WERI-Rb-1 (cell line): ENCODE results near the gene SPOCK1.

Experiments
- DNase-seq: peaks from one replicate; pipeline ENCODE4 v3.0.0-alpha.2; 2020
- H3K27ac ChIP-seq: fragments of 250-450 bp; sonication (Bioruptor Pico); 2 replicates; pipeline ENCODE4 v1.5.1; 2020; ENCODE audit warnings: mild to moderate bottlenecking, moderate library complexity
- H3K27me3 ChIP-seq: fragments of 250-450 bp; sonication (Bioruptor Pico); 2 replicates; pipeline ENCODE4 v1.5.1; 2021; ENCODE audit warnings: mild to moderate bottlenecking, low read depth, moderate library complexity; ENCODE audit not compliant: insufficient read depth, severe bottlenecking
- H3K36me3 ChIP-seq: fragments of 250-450 bp; sonication (Bioruptor Pico); 2 replicates; pipeline ENCODE4 v1.5.1; 2020; ENCODE audit warnings: mild to moderate bottlenecking, moderate library complexity
- H3K4me3 ChIP-seq: 2 replicates; pipeline ENCODE4 v1.5.1; 2011; ENCODE audit warnings: low read depth, mild to moderate bottlenecking, control low read depth, low read length
- H3K9me3 ChIP-seq: fragments of 250-450 bp; sonication (Bioruptor Pico); 2 replicates; pipeline ENCODE4 v1.5.1; 2021; ENCODE audit warnings: mild to moderate bottlenecking, moderate library complexity; ENCODE audit not compliant: severe bottlenecking
- TF ChIP-seq, protein P1 (sequence below): IDR thresholded peaks from 2 replicates; pipeline ENCODE4 v1.5.1; 2011; ENCODE audit warnings: low read depth, mild to moderate bottlenecking, control low read depth, inconsistent platforms, low read length

The SPOCK1 gene

DNA sequence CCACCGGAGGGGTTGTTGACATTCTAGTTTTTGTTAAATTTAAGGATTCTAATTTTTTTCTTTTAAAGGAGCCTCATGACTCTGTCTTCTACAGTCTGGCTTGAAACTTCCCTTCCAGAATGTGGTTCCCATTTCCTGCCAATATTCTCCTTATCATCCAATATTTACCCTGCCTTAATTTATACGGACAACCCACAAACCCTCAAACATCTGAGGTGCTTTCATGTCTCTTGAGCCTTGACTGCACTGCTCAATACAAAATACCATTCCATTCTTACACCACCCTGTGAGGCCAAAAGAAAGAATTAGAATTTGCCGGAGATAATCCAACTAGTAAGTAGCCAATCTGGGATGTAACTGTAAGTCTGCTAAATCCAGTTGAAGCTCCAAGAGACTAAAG lies 346.5 kb downstream of the SPOCK1 start:
- Histone ChIP-seq H3K9me3 (no peaks in the 10 kb centered on the region), H3K27me3 (no peaks in the 10 kb centered on the region), H3K27ac (no peak overlapping the region), H3K4me3 (no peak overlapping the region), H3K36me3 (no peaks in the 10 kb centered on the region)
- DNase-seq, result peak; percentile 31
- TF ChIP-seq, protein P1, sequence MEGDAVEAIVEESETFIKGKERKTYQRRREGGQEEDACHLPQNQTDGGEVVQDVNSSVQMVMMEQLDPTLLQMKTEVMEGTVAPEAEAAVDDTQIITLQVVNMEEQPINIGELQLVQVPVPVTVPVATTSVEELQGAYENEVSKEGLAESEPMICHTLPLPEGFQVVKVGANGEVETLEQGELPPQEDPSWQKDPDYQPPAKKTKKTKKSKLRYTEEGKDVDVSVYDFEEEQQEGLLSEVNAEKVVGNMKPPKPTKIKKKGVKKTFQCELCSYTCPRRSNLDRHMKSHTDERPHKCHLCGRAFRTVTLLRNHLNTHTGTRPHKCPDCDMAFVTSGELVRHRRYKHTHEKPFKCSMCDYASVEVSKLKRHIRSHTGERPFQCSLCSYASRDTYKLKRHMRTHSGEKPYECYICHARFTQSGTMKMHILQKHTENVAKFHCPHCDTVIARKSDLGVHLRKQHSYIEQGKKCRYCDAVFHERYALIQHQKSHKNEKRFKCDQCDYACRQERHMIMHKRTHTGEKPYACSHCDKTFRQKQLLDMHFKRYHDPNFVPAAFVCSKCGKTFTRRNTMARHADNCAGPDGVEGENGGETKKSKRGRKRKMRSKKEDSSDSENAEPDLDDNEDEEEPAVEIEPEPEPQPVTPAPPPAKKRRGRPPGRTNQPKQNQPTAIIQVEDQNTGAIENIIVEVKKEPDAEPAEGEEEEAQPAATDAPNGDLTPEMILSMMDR, result no peak

DNA sequence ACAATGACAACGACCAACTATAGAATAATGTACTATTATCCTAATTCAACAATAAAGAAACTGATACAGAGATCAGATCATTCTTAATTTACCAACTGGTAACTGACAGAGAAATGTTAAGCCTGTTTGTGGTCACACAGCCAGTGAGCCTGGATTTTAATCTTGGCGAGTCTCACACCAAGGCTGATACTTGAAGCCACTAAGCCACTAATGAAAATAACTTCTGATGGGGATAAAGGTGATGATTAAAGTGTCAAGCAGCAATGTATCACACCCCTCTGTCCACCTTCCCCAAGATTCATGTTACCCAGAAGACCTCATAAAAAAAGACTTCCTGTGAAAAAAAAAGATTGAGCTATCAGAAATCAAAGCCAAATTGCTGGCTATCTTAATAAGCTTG lies 350.5 kb downstream of the SPOCK1 start:
- Histone ChIP-seq H3K4me3 (no peak overlapping the region), H3K36me3 (no peaks in the 10 kb centered on the region), H3K9me3 (no peaks in the 10 kb centered on the region), H3K27ac (no peak overlapping the region), H3K27me3 (no peaks in the 10 kb centered on the region)
- TF ChIP-seq, protein P1, result no peak
- DNase-seq, result peak; percentile 39

DNA sequence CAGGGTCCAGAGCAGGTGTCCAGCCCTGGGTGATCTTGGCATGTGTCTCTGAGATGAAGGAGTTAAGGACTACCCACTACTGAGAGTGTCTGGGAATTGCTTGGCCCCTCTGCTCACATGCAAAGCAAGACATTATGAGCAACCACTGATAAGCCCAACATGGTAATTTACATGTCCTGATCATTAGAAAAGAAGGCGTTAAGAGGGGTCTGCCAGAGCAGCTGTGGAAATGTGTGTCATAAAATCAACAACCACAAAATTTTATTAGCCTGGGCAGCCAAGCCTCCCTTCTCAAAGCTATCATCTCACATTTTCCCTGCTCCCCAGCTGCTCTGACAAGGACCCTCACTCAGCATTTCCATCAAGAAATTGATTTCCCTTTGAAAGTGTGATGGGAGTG lies 351.0 kb downstream of the SPOCK1 start:
- TF ChIP-seq, protein P1, result no peak
- no peak overlapping the region for H3K4me3 ChIP-seq
- no peaks in the 10 kb centered on the region for H3K9me3 ChIP-seq
- H3K27me3 ChIP-seq, result no peaks in the 10 kb centered on the region
- no peak for DNase-seq
- no peak overlapping the region for H3K27ac ChIP-seq
- no peaks in the 10 kb centered on the region for H3K36me3 ChIP-seq

DNA sequence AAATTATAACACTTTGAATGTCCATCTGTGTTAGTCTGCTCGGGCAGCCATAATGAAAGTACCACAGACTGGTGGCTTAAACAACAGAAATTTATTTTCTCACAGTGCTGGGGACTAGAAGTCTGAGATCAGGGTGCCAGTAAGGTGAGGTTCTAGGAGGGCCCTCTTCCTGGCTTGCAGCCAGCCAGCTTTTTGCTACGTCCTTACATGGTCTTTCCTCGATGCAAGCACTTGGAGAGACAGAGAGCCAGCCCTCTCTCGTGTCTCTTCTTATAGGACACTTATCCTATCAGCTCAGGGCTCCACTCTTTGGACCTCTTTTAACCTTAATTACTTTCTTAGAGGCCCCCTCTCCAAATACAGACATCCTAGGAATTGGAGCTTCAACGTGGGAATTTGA lies 351.8 kb downstream of the SPOCK1 start:
- no peak for DNase-seq
- H3K36me3 ChIP-seq, result no peaks in the 10 kb centered on the region
- no peaks in the 10 kb centered on the region for H3K9me3 ChIP-seq
- H3K4me3 ChIP-seq, result no peak overlapping the region
- TF ChIP-seq, protein P1, result no peak
- no peak overlapping the region for H3K27ac ChIP-seq
- no peaks in the 10 kb centered on the region for H3K27me3 ChIP-seq

DNA sequence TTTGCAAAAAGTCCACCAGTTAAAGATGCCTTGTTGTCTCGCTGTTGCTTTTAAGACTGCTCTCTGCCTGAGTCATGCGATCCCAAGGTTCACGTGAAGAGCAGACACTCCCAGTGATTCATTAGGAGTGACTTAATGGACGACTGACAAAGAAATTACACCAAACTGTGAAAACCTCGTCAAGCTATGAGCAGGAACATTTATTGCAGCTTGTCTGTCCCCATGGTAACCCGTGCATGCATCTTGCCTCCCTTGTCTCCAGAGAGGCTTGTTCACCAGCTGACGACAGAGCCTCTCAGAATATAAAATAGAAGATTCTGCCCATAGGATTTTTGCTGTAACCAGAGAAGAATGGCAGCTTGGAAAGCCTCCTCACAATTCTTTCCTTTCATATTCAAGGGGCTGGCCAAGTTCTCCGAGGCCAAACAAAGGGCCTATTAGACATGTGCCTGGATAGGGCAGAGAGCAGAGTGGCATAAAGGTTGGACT lies 352.7 kb downstream of the SPOCK1 start:
- DNase-seq, result no peak
- H3K27me3 ChIP-seq, result no peaks in the 10 kb centered on the region
- H3K4me3 ChIP-seq, result no peak overlapping the region
- TF ChIP-seq, protein P1, result no peak
- no peaks in the 10 kb centered on the region for H3K9me3 ChIP-seq
- no peaks in the 10 kb centered on the region for H3K36me3 ChIP-seq
- no peak overlapping the region for H3K27ac ChIP-seq

DNA sequence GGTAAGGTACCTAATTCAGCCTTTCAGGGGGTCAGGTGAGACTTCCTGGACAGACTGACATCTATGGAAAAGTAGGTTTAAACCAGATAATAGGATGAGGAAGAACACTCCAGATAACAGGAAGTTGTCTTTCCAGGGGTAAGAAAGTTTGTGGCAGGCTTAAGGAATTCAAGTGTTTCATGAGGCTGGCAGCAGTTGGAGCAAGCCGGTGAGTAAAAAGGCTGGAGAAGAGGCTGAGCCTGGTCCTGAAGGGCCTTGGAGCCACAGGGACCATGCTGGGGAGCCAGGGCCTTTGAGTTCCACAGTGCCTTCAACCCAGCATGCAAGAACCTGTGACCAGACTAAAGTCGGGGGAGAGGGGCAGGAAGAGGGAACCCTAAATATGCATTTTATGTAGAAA lies 353.4 kb downstream of the SPOCK1 start:
- H3K9me3 ChIP-seq, result no peaks in the 10 kb centered on the region
- no peaks in the 10 kb centered on the region for H3K27me3 ChIP-seq
- DNase-seq, result no peak
- H3K27ac ChIP-seq, result no peak overlapping the region
- H3K36me3 ChIP-seq, result no peaks in the 10 kb centered on the region
- no peak overlapping the region for H3K4me3 ChIP-seq
- TF ChIP-seq, protein P1, result no peak
